Measurements from ENCODE around the gene SART3.
A peak's percentile ranks its signal among the peaks of the same experiment; 100 is the strongest.
"Not testable (repeated sequence)": the region's sequence is repeated elsewhere in the genome, so short reads cannot be mapped to it uniquely, and the experiment has no call there.

SART3 gene

GRCh38 chr12:108597559-108598471 lies 36.8 kb upstream of the SART3 start, which contains the start of gene TMEM119:
Gene TMEM119 (minus strand): TSS chr12:108598084. CDS start chr12:108592383, 5,701 bp downstream.
- DNase-seq = peak in 9 of 58 donors; percentile 3 to 30 (median 22)

- no peak for DNase-seq
These were observed 36.0 kb upstream of the SART3 start for GRCh38 chr12:108596854-108597558.

DNA sequence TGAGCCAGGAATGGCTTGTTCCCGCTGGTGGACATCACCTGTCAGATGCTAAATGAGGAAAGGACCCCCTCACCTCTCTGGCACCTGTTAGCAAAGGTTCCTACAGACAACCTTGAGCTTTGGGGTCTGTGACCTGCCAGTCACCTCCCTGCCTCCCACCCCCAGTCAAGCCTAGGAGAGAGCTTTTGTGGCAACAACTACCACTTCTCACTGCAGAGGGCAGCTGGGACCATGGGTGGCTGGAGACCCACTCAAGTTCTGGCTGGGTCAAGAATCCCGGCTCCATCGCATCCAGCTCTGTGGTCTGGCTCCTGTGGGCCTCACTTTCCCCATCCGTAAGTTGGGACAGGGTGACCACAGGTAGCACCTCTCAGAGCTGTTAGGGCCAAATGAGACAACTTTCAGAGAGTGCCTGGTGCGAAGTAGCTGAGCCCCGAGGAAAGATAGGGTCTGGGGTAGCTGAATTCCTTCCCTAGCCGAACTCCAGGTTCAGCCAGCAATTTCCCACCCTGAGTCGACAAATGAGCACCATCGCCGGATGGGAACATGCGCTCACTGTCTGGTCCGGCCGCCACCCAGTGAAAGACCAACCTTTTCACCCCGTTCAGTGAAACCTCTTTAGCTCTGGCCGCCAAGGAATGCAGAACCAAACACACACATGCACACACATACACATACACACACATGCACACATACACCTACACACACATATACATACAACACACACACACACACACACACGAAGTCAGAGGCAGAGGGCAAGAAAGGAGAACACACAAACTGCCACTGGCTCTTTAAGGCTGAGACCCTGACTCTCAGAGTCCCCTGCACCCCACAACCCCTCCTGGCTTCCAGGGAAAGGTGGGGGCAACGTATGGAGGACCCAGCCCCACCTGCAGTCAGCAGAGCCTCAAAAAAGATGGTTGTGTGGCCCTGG lies 35.0 kb upstream of the SART3 start:
- no peak for DNase-seq

DNA sequence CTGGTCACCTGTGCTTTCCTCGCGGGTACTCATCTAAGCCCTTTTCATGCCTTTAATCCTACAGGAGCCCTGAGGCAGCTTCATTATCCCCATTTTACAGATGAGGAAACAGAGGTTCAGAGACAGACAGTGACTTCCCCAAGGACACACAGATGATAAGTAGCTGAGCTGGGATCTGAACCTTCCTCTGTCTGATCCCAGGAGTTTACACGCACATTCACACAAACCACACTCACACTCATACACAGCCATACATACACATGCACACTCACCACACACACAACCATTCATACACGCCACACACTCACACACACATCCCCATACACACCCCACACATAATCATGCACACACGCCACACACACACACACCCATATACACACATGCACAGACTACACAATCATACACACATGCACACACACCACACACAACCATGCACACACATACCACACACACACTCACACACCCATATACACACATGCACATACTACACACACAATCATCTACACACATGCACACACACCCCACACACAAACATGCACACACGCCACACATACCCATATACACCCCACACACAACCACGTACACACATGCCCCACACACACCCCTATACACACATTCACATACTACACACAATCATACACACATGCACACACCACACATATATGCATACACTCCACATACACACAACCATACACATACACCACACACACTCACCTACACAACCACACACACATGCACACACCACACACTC lies 34.2 kb upstream of the SART3 start:
- DNase-seq = no peak

DNA sequence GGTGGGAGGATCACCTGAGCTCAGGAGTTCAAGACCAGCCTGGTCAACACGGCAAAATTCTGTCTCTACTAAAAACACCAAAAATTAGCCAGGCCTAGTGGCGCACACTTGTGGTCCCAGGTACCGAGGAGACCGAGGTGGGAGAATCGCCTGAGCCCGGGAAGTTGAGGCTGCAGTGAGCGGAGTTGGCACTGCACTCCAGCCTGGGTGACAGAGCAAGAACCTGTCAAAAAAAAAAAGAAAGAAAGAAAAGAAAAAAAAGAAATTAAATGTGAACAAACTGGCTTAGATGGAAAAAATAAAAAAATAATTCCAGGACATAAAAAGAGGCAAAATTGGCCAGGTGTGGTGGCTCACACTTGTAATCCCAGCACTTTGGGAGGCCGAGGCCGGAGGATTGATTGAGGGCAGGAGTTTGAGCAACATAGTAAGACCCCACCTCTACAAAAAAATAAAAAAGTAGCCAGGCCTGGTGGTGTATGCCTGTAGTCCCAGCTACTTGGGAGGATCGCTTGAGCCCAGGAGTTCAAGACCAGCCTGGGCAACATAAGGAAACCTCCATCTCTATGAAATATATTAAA lies 33.4 kb upstream of the SART3 start:
- no peak for DNase-seq

GRCh38 chr12:108592033-108592909 lies 31.3 kb upstream of the SART3 start:
- DNase-seq = no peak

- no peak for DNase-seq
These were observed 30.5 kb upstream of the SART3 start for GRCh38 chr12:108591267-108591980.

DNA sequence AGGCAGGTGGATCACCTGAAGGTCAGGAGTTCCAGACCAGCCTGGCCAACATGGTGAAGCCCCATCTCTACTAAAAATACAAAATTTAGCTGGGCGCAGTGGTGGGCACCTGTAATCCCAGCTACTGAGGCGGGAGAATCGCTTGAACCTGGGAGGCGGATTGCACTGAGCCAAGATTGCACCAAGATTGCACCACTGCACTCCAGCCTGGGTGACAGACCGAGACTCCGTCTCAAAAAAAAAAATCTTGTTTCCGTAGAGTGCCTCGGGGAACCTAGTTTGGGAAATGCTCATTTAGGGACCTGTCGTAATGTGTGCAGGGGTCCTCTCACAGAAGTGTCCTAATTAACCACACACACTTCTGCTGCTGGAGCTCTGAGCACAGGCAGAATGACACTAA lies 29.5 kb upstream of the SART3 start:
- DNase-seq = not testable (repeated sequence)

- no peak for DNase-seq
These were observed 28.9 kb upstream of the SART3 start for GRCh38 chr12:108589840-108590229.

DNA sequence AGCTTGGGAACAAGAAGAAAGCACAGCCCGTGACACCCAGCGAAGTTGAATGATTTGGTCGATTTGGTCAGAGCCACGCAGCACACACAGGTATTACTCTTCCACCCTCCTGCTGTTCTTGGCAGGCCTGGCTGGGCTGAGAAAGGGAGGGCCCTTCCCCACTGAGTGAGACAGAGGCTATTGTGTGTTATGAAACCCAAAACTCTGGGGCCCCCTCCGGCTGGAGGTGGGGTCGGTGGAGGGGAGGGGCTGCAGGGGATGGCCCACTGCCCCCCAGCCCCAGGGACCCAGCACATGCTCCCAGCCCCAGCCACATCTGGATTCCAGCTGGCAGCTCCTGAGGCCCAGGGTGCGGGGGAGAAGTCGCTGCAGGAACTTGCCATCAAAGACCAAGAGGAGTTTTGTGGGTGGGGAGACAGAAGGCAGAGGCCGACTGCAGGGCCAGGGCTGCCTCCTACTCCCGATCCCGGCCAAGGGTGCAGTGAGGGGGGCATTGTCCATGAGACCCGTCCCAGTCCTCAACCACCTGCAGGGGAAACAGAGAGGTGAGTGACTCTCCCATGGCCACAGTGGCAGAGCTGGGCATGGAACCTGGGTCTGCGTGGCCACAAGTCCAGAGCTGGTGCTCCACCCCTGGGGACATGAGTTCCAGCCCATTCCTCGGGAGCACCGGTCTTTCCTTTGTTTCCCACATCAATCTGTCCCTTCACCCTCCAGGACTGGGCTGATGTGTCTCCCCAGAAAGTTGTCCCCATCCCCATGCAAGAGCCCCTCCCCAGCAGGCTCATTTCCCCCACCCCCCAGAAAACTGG lies 28.3 kb upstream of the SART3 start:
- no peak for DNase-seq

DNA sequence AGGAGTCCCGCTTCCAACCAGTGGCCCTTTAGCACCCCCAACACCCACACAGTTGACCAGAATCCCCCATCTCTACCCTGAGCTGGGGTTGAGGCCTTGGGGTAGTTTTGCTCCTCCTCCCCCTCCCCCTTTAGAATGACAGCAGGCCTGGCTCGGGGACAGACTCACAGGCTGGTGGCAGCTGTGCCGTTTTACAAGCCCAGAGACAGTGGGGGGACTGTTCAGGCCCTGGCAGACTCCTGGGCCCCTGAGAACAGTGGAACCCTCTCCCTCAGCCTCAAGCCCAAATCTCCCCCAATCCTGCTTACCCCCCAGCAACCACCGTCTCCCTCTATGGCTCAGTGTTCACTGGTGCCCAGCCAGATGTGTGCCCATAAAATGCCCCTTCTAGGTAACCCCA lies 26.9 kb upstream of the SART3 start:
- DNase-seq = peak in 37 of 58 donors; percentile 10 to 78 (median 50)

DNA sequence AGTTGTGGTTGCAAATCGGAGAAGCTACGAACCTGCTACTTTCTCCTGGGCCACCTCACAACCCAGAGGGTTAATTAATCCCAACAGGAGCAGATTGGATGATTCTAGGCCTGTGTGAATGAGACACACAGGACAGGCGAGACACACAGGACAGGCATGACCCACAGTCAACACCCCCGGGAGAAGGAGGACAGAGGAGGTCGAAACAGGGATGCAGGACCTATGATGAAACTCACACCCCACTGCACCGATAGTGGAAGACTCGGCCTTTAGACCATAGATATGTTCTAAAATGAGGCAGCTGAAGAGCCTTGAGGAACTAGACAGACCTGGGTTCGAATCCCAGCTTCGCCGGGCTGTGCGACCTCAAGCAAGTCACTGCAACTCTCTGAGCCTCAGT lies 25.3 kb upstream of the SART3 start:
- DNase-seq = no peak

DNA sequence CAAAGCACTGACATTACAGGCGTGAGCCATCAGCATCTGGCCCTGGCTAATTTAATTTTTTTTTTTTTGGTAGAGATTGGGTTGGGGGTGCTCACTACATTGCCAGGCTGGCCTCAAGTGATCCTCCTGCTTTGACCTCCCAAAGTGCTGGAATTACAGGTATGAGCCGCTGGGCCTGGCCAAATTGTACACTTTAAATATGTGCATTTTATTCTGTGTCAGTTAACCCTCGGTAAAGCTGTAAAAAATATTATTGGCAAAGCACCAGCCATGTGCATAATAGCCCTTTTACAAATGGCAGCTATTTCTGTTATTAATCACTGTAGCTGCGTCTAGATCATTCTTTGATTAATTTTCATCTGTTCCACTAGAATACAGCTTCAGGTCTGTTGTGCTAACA lies 24.9 kb upstream of the SART3 start:
- DNase-seq = no peak

- no peak for DNase-seq
These were observed 23.6 kb upstream of the SART3 start for GRCh38 chr12:108584456-108585065.

DNA sequence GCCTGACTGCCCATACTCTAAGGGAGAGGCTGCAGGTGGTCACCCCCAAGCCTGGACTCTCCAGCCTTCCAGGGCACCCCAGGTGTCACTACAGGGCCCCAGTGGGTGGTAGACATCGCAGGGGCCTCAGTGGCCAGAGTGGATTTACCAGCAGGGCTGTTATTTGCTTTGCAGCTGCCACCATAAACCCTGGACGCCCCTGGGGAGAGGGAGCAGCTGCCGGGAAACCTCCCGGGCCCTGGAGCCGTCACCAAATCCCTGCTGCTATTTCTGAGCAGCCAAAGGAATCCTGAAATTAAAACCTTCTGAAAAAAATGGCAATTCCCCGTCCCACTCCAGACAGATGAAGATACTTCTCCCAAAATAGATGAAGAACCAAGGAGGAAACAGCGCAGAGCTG lies 23.0 kb upstream of the SART3 start:
- no peak for DNase-seq

- DNase-seq = no peak
These were observed 22.2 kb upstream of the SART3 start for GRCh38 chr12:108582978-108583770.

Data from anterior cingulate cortex (tissue), 58 donors.